PC-3 (cell line): ENCODE data around the gene LUC7L3.

Experiments used
- EZH2 ChIP-seq: fragments of 300-600 bp; sonication (generic); IDR thresholded peaks from one replicate; pipeline ENCODE4 v1.6.1; 2017; ENCODE audit warnings: antibody characterized with exemption, mild to moderate bottlenecking, low read length; ENCODE audit not compliant: unreplicated experiment
- TF ChIP-seq, protein P1 (sequence below): fragments of 300-600 bp; sonication (generic); conservative IDR thresholded peaks from 2 replicates; pipeline ENCODE4 v1.5.1; 2017; ENCODE audit warnings: antibody characterized with exemption, low read depth, mild to moderate bottlenecking, low read length

DNA sequence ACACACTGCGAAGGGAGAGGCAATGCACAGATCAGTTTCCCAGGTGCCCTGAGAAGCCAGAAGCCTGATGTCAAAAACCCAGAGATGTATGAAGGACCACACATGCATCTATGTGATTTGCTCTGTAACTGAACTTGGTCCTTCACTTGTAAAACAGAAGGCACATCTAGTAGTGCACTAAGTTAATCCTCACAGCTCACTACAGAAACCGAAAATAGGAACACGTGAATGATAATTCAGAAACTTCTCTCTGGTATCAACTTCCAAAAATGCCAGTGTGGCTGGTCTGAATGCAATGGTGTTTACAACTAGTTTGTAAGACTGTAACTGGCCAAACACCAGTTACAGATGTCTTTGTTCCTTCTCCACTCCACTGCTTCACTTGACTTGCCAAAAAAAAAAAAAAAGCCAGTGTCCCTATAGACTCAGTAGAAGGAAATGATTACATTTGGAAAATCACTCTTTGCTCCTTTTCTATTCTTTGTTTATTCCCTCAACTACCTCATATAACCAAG is 23.0 kb upstream of the LUC7L3 start:
- TF ChIP-seq, protein P1, sequence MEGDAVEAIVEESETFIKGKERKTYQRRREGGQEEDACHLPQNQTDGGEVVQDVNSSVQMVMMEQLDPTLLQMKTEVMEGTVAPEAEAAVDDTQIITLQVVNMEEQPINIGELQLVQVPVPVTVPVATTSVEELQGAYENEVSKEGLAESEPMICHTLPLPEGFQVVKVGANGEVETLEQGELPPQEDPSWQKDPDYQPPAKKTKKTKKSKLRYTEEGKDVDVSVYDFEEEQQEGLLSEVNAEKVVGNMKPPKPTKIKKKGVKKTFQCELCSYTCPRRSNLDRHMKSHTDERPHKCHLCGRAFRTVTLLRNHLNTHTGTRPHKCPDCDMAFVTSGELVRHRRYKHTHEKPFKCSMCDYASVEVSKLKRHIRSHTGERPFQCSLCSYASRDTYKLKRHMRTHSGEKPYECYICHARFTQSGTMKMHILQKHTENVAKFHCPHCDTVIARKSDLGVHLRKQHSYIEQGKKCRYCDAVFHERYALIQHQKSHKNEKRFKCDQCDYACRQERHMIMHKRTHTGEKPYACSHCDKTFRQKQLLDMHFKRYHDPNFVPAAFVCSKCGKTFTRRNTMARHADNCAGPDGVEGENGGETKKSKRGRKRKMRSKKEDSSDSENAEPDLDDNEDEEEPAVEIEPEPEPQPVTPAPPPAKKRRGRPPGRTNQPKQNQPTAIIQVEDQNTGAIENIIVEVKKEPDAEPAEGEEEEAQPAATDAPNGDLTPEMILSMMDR, result no peak
- no peak for TF ChIP-seq EZH2
